GM19324 (cell line): ENCODE results near the gene SLC35F4.
A peak's percentile ranks its signal among the peaks of the same experiment; 100 is the strongest.

ENCODE experiments used
- ATAC-seq: cut with Tn5 transposase; IDR thresholded peaks from one replicate; pipeline ENCODE4 v1.9.1; 2021; ENCODE audit warnings: mild to moderate bottlenecking, moderate library complexity; ENCODE audit not compliant: unreplicated experiment, low FRiP score

Gene SLC35F4

GRCh38 chr14:57652769-57653168, 213.1 kb downstream of the SLC35F4 start:
- ATAC-seq, result no peak

GRCh38 chr14:57641776-57642175, 224.1 kb downstream of the SLC35F4 start:
- no peak for ATAC-seq

GRCh38 chr14:57640036-57640435, 225.9 kb downstream of the SLC35F4 start:
- no peak for ATAC-seq

- ATAC-seq, result no peak
Observed at GRCh38 chr14:57637901-57638300, 228.0 kb downstream of the SLC35F4 start.

GRCh38 chr14:57634335-57634734, 231.6 kb downstream of the SLC35F4 start:
- ATAC-seq, result no peak

GRCh38 chr14:57632649-57633048, 233.2 kb downstream of the SLC35F4 start:
- ATAC-seq, result no peak

GRCh38 chr14:57617510-57617909, 248.4 kb downstream of the SLC35F4 start:
- no peak for ATAC-seq

- no peak for ATAC-seq
Observed at GRCh38 chr14:57612946-57613345, 252.9 kb downstream of the SLC35F4 start.

GRCh38 chr14:57611555-57612075, 254.3 kb downstream of the SLC35F4 start:
- ATAC-seq, result no peak

GRCh38 chr14:57610631-57611030, 255.3 kb downstream of the SLC35F4 start:
- ATAC-seq, result no peak

- no peak for ATAC-seq
Observed at GRCh38 chr14:57609192-57610075, 256.5 kb downstream of the SLC35F4 start.

- ATAC-seq, result no peak
Observed at GRCh38 chr14:57607086-57607485, 258.8 kb downstream of the SLC35F4 start.

GRCh38 chr14:57583396-57583795, 282.5 kb downstream of the SLC35F4 start:
- no peak for ATAC-seq

GRCh38 chr14:57582746-57583145, 283.1 kb downstream of the SLC35F4 start:
- ATAC-seq, result no peak

- ATAC-seq, result no peak
Observed at GRCh38 chr14:57578801-57579200, 287.1 kb downstream of the SLC35F4 start.

GRCh38 chr14:57576498-57576897, 289.4 kb downstream of the SLC35F4 start:
- ATAC-seq, result no peak

- no peak for ATAC-seq
Observed at GRCh38 chr14:57575482-57575881, 290.4 kb downstream of the SLC35F4 start.

- ATAC-seq, result no peak
Observed at GRCh38 chr14:57574617-57575288, 291.1 kb downstream of the SLC35F4 start.

GRCh38 chr14:57573173-57573572, 292.7 kb downstream of the SLC35F4 start:
- ATAC-seq, result no peak

GRCh38 chr14:57568554-57568953, 297.3 kb downstream of the SLC35F4 start:
- no peak for ATAC-seq

- ATAC-seq, result no peak
Observed at GRCh38 chr14:57567220-57567619, 298.7 kb downstream of the SLC35F4 start.

- ATAC-seq, result peak; percentile 66
Observed at GRCh38 chr14:57560681-57561080, 305.2 kb downstream of the SLC35F4 start.
